WERI-Rb-1 (cell line): ENCODE measurements around the gene TRIO.
"Not testable (repeated sequence)": the region's sequence is repeated elsewhere in the genome, so short reads cannot be mapped to it uniquely, and the experiment has no call there.

Source experiments
- DNase-seq: peaks from one replicate; pipeline ENCODE4 v3.0.0-alpha.2; 2020
- H3K27ac ChIP-seq: fragments of 250-450 bp; sonication (Bioruptor Pico); 2 replicates; pipeline ENCODE4 v1.5.1; 2020; ENCODE audit warnings: mild to moderate bottlenecking, moderate library complexity
- H3K27me3 ChIP-seq: fragments of 250-450 bp; sonication (Bioruptor Pico); 2 replicates; pipeline ENCODE4 v1.5.1; 2021; ENCODE audit warnings: mild to moderate bottlenecking, low read depth, moderate library complexity; ENCODE audit not compliant: insufficient read depth, severe bottlenecking
- H3K36me3 ChIP-seq: fragments of 250-450 bp; sonication (Bioruptor Pico); 2 replicates; pipeline ENCODE4 v1.5.1; 2020; ENCODE audit warnings: mild to moderate bottlenecking, moderate library complexity
- H3K4me3 ChIP-seq: 2 replicates; pipeline ENCODE4 v1.5.1; 2011; ENCODE audit warnings: low read depth, mild to moderate bottlenecking, control low read depth, low read length
- H3K9me3 ChIP-seq: fragments of 250-450 bp; sonication (Bioruptor Pico); 2 replicates; pipeline ENCODE4 v1.5.1; 2021; ENCODE audit warnings: mild to moderate bottlenecking, moderate library complexity; ENCODE audit not compliant: severe bottlenecking
- TF ChIP-seq, protein P1 (sequence below): IDR thresholded peaks from 2 replicates; pipeline ENCODE4 v1.5.1; 2011; ENCODE audit warnings: low read depth, mild to moderate bottlenecking, control low read depth, inconsistent platforms, low read length

TRIO gene

DNA sequence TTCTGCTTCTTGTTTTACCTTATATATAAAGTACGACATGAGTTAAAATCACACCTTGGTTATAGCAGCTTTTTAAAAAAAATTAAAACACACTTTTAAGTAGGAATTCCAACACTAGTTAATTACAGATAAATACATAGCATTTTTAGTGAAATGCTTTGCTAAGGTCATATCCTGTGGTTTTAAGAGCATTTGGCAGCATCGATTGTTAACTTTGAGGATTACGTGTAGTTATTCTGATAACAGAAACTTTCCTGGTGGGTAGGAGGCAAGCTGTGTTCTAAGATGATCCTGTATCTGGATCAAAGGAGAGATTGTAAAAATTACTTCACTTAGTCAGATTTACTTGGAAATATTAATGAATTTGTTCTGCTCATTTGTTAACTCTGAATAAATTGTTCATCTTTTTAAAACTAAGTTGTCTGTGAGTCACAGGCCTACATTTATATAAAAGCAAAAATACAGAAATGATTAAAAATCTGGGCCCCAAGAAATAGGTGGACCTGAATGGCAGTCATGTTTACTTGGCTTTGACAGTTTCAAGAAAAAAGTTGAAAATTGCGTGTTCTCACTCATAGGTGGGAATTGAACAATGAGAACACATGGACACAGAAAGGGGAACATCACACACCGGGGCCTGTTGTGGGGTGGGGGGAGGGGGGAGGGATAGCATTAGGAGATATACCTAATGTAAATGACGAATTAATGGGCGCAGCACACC, 58.3 kb downstream of the TRIO start:
- Histone ChIP-seq H3K4me3 (no peak overlapping the region), H3K27me3 (no peaks in the 10 kb centered on the region), H3K9me3 (no peaks in the 10 kb centered on the region), H3K27ac (no peak overlapping the region), H3K36me3 (no peaks in the 10 kb centered on the region)
- DNase-seq = no peak
- TF ChIP-seq, protein P1, sequence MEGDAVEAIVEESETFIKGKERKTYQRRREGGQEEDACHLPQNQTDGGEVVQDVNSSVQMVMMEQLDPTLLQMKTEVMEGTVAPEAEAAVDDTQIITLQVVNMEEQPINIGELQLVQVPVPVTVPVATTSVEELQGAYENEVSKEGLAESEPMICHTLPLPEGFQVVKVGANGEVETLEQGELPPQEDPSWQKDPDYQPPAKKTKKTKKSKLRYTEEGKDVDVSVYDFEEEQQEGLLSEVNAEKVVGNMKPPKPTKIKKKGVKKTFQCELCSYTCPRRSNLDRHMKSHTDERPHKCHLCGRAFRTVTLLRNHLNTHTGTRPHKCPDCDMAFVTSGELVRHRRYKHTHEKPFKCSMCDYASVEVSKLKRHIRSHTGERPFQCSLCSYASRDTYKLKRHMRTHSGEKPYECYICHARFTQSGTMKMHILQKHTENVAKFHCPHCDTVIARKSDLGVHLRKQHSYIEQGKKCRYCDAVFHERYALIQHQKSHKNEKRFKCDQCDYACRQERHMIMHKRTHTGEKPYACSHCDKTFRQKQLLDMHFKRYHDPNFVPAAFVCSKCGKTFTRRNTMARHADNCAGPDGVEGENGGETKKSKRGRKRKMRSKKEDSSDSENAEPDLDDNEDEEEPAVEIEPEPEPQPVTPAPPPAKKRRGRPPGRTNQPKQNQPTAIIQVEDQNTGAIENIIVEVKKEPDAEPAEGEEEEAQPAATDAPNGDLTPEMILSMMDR = no peak

- Histone ChIP-seq H3K27ac (no peak overlapping the region), H3K36me3 (no peaks in the 10 kb centered on the region), H3K9me3 (no peaks in the 10 kb centered on the region), H3K27me3 (no peaks in the 10 kb centered on the region), H3K4me3 (no peak overlapping the region)
- TF ChIP-seq, protein P1 = no peak
- DNase-seq = no peak
These were observed 59.3 kb downstream of the TRIO start for GRCh38 chr5:14202462-14202861.

DNA sequence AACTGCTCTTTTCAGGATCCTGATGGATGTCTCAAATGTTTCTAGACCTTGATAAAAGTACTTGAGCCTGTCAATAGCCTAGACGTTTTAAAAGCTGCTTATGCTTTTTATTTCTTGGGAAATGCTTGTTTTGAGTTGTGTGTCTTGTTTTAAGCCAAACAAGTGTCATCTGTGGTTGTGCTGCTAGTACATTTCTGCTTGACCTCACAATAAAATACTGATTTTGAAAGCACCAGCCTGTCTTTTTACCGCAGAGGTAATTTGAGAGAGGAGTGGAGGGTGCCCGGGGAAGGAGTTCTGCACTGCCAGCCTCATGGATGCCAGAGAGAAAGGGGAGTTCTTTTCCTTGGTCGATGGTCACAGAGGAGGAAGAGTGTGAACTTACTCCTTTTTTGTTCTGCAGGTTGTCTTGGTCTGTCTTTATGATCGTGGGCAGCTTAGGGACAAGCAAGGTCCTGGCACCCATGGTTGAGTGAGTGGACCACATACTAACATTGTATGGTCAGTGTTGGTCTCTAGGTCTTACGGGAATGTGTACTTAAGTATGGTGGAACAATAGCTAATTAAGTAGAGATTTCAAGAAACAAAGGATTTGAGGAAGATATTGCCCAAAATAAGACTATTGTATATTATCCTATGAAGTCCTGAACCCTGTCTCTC, 61.0 kb downstream of the TRIO start:
- Histone ChIP-seq H3K36me3 (no peaks in the 10 kb centered on the region), H3K9me3 (no peaks in the 10 kb centered on the region), H3K27me3 (no peaks in the 10 kb centered on the region), H3K27ac (no peak overlapping the region), H3K4me3 (no peak overlapping the region)
- TF ChIP-seq, protein P1 = no peak
- DNase-seq = no peak

DNA sequence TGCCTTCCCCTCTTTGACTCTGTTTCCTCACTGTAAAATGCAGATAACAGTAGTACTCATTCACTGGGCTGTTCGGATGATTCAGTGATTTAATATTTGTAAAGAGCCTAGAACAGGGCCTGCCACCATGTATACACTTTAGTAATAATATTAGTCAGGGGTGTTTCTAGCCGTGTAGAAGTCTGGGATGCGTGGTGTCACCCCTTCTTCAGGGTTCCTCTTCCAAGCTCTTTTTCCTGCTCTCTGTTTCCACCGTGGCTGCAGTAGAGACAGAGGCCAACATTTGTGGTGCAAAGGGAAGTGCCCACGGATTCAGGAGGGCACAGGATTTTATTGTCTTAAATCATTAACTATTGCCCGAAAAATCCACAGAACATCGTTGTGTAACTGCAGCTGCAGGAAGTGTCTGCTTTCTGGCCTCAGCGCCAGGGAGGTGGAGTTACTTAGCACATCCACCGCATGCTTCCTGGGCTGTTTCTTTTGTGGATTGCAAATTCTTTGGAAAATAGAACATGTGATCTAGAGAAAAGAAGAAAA, 61.7 kb downstream of the TRIO start:
- H3K4me3 ChIP-seq = no peak overlapping the region
- H3K27me3 ChIP-seq = no peaks in the 10 kb centered on the region
- no peak for DNase-seq
- no peaks in the 10 kb centered on the region for H3K36me3 ChIP-seq
- H3K9me3 ChIP-seq = no peaks in the 10 kb centered on the region
- no peak overlapping the region for H3K27ac ChIP-seq
- TF ChIP-seq, protein P1 = no peak

DNA sequence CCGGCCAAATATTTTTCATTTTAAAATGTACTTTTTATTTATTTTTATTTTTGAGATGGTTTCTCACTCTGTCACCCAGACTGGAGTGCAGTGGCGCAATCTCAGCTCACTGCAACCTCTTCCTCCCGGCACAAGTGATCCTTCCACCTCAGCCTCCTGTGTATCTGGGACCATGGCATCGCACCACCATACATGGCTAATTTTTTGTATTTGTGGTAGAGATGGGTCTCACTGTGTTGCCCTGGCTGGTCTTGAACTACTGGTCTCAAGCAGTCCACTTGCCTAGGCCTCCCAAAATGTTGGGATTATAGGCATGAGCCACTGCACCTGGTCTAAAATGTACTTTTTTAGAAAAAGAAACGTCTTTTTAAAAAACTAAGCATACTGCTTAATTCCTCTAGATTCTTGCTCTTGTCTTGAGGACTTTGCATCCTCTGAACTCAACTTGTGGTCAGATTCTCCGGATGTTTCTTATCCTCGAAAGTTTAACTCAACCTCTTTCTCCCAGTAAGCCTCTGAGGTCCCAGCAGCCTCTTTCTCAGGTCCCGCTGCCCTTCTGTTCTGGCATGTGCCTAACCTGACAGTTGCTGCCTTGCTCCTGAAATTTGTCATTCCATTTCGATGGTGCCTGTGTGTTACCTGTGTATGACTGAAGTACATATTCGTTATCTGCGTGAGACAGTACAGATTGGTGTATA, 63.0 kb downstream of the TRIO start:
- Histone ChIP-seq H3K9me3 (no peaks in the 10 kb centered on the region), H3K27ac (no peak overlapping the region), H3K36me3 (no peaks in the 10 kb centered on the region), H3K4me3 (no peak overlapping the region), H3K27me3 (no peaks in the 10 kb centered on the region)
- TF ChIP-seq, protein P1 = no peak
- no peak for DNase-seq

- H3K27ac ChIP-seq, H3K4me3 ChIP-seq, H3K9me3 ChIP-seq, H3K27me3 ChIP-seq, H3K36me3 ChIP-seq, DNase-seq: not testable (repeated sequence)
These were observed 64.3 kb downstream of the TRIO start for GRCh38 chr5:14207428-14207827.
